ENCODE data around the gene UNC50. TPM values are rescaled to one million over a fixed set of nuclear protein-coding genes. Genes with fewer than 3 reads are reported as not detected.

The UNC50 gene, protein sequence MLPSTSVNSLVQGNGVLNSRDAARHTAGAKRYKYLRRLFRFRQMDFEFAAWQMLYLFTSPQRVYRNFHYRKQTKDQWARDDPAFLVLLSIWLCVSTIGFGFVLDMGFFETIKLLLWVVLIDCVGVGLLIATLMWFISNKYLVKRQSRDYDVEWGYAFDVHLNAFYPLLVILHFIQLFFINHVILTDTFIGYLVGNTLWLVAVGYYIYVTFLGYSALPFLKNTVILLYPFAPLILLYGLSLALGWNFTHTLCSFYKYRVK
- 44.8 TPM for polyA plus RNA-seq (2012; ENCODE audit: insufficient read depth, insufficient read length)

DNA sequence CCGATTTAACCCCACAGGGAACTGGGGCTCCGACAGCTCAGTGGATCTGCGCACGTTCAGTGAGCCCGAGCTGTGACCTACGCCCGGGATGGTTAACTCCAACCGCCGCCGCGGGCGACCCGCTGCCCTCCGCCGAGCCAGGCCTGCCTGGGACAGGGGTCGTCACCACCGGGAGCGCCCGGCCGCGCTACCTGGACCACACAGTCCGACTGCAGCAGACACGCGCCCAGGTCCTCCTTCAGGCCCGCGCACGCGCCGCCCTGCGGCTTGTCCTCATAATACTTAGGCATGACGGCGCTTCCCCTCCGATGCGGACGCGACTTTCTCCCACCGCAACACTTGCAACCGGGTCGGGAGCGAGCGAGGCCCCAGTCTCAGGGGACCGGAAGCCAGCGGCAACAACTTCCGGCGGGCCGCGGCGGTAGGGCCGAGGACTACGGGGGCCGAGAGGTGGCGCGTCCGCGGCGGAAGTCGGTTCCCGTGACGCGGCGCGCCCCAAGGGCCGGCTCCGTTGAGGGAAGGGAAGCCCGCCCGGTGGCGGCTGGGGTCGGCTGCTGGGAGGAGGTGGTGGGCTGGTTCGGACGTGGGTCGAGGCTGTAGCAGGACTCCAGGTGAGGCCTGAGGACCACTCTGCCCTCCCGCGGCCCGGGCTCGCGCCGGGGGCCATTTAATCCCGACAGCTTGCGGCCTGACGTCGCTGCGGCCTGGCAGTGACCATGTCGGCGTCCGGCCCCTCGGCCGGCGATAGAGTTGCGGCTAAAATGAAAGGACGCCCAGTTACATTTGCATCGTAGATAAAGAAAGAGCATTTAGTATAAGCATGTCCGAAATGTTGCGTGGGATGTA is at the start of gene UNC50, which contains the start of gene COA5:
Gene UNC50 (plus strand): TSS at position 474 of the 846 bp plus-strand sequence. CDS start 1,171 bp downstream, outside the sequence.
Gene COA5 (minus strand): TSS at position 397 of the 846 bp plus-strand sequence. CDS start 107 bp downstream, at position 290.
- H3K4me3 ChIP-seq (ENCODE audit: low read length), result peak within 1 kb of the TSS; percentile 94
- DNase-seq (ENCODE audit: low read depth, low spot score), result peak; percentile 89

DNA sequence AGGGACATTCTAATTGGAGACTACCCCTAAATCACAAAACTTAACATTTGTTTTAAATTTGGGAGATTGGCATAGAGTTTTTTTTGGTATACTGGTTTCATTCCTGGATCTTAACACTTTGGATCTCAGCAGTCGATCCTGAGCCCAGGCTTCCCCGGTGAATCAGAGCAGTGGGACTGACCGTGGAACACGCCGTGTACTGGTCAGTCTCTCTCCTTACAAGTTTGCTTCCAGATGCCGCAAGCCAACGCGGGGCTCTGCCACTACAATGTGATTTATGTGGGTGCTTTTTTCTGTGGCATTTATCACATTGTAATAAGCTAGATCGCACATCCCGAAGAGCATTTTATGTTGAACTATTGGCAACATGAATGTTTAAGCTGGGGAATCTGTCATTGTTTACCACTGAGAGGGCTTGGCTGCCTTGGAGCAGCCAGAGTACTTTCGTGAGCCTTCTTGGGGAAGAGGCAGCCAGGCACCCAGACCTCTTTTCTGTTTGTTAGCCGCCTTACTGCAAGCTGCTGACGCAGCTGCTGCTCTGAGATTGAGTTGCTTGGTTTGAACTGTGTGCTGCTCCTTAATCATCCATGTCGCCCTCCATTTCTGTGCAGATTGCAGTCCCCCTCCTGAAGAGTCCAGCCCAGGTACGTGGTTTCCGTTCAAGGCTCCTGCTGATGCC is 49.4 kb upstream of the UNC50 start:
- DNase-seq (ENCODE audit: low read depth, low spot score), result no peak
- H3K4me3 ChIP-seq (ENCODE audit: low read length), result no peak overlapping the region

DNA sequence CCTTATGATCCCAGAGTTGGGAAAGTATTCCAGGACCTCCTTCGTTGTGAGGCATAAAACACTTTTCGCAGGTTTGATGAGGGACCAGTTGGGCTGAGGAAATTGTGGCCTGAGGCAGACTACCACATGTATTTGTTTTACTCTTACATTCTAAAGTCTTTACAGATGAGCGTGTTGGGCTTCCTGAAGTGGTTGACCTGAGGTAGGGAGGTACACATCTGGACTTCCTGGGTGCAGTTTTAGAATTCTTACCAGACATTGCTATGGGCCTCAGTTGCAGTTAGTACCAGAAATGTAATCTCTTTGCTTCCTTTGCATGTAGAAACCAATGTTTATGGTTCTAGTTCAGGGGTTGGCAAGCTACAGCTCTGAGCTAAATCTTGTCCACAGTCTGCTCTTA is 48.8 kb upstream of the UNC50 start:
- DNase-seq (ENCODE audit: low read depth, low spot score), result peak; percentile 42
- H3K4me3 ChIP-seq (ENCODE audit: low read length), result no peak overlapping the region

DNA sequence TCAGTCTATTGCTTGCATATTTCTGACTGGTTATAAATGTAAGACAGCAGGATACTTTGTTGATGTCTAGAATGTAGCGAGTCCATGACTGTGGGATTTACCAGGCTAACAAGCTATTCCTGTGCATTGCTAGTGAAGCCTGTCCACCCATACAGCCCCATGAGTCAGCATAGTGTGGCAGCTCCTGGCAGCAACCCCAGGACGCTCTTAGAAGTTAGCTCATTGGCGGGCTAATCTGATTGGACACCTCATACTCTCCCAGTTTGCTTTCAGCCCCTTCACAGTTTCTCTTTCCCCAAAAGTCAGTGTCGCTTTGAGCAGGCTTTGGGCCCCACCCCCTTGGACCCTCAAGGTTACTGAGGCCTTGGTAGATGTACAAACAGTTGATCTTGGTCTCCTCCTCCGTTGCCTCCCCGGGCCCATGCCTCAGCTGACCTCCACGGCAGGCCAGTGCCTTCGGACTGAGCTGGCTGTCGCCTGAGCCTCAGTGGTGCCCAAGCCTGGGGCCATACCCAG is 48.1 kb upstream of the UNC50 start:
- no peak overlapping the region for H3K4me3 ChIP-seq (ENCODE audit: low read length)
- DNase-seq (ENCODE audit: low read depth, low spot score), result no peak

DNA sequence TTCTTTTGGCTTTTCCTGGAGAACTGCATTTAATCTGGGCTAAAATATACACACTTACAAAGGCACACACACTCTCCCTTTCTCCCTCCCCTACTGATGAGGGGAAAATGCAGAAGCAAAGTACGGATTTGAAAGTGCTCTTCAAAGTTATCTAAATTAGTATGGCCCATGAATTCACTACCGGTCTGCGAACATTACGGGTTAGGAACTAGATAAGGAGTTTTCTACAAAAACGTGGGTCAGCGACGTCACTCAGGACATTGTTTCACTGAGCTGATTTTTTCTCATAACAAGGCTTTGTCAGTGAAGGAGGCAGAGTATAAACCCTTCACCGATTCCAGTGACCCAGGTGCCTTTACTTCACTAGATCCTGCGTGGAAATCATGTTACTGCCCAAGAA is 47.4 kb upstream of the UNC50 start:
- no peak for DNase-seq (ENCODE audit: low read depth, low spot score)
- no peak overlapping the region for H3K4me3 ChIP-seq (ENCODE audit: low read length)

DNA sequence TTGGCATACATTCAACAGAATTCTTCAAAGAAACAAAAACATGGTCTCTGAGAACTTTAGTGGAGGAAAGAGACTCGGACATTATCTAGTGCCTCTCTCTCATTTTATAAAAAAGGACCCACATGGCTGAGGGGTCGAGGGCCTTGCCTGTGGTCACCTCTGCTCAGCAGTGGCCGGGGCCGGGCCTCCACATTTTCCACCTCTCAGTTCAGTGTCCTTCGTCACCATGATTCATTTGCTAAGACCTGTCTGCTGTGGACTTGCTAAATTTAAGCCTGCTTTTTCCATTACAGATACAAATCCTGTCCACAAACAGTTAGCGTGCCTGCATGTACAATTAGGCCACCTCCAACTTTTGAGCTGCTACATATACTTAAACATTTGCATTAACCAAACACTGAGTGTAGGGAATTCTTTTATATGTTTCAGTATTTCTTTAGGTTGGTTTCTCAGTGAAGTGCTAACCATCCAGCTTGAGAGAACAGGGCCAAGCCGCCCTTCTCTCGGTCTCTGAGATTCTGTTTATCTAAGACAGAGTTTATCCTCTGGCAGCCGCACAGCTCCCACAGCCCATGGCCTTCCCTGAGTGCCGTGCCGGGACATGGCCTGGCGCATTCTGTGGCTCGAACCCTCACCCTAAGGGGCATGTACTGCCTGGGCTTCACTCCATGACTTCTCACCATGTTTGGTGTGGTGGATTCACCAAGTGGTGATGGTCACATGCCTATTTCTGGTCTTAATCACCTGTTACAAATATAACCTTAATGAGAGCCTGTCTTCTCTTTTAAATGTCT is 46.3 kb upstream of the UNC50 start:
- no peak for DNase-seq (ENCODE audit: low read depth, low spot score)
- no peak overlapping the region for H3K4me3 ChIP-seq (ENCODE audit: low read length)

DNA sequence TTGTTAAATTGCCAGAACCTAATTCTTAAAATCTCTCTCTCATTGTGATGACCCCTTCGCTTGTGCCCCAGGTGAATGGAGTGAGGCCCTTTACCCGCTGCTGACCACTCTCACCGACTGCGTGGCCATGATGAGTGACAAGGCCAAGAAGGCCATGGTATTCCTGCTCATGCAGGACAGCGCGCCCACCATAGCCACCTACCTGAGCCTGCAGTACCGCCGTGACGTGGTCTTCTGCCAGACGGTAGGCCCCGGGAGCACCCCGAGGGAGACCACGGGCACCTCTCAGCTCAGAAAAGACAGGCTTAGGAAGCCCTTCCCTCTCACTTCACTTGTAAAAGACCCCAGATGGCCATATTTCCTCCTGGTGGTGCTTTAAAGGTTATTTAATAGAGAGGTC is 45.0 kb upstream of the UNC50 start:
- no peak overlapping the region for H3K4me3 ChIP-seq (ENCODE audit: low read length)
- no peak for DNase-seq (ENCODE audit: low read depth, low spot score)

DNA sequence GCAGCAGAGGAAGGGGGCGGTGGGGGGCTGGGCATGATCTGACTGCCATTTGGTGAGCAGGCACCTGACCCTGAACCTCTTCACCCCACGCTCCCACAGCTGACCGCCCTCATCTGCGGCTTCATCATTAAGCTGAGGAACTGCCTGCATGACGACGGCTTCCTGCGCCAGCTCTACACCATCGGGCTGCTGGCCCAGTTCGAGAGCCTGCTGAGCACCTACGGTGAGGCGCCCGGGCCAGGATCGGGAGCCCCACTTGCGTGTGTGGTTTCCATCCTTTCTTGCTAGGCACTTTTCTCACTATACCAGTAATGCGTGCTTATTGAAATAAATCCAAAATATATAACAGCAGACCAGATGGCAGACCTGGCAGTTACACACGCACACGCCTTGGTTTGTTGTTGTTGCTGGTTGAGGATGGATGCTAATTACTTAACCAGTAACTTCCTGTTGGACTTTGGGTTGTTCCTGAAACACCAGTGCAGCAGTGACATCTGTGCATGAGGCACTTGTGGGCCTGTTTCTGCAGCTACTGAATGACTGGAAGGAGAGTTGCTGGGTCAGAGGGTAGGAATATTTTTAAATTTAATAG is 43.8 kb upstream of the UNC50 start:
- peak; percentile 58 for DNase-seq (ENCODE audit: low read depth, low spot score)

DNA sequence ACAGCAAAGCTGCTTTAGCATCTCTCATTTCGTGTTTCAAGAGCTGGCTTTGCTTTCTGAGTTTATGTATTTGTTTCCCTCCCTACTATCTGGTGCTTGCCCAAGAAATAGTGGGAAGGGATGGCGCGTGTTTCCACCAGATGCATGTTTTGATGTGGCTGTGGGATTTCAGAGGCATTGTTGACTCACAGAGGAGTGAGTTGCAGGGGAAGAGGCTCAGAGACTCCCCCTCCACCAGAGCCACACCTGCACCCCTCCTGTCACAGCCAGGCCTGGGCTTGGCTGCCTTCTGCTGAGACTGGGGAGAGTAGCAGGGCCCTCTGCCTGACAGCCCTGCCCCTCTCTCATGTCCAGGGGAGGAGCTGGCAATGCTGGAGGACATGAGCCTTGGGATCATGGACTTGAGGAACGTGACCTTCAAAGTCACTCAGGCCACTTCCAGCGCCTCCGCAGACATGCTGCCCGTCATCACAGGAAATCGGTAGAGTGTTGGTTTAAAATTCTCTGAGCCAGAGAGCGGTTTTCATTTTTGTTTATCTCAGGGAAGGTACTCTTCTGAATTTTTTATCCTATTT is 43.0 kb upstream of the UNC50 start:
- DNase-seq (ENCODE audit: low read depth, low spot score), result peak; percentile 88
- H3K4me3 ChIP-seq (ENCODE audit: low read length), result no peak overlapping the region; the same call in 1 of the 2 replicates

More for the DNA sequence above, 43.8 kb upstream of the UNC50 start:
- H3K4me3 ChIP-seq (ENCODE audit: low read length), result no peak overlapping the region

DNA sequence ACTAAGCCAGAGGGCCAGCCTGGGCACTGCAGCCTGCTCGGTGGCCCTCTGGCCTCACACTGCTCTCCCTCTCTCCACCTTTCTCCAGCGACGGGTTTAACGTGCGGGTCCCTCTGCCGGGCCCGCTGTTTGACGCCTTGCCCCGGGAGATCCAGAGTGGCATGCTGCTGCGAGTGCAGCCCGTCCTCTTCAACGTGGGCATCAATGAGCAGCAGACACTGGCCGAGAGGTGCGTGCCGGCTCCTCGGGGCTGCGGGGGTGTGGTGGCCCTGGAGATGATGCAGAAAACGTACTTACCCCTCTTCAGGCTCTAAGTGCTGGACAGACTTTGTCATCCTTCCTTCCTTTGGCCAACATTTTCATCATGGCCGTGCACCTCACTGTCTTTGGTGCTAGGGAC is 42.4 kb upstream of the UNC50 start:
- DNase-seq (ENCODE audit: low read depth, low spot score), result no peak
- H3K4me3 ChIP-seq (ENCODE audit: low read length), result no peak overlapping the region

DNA sequence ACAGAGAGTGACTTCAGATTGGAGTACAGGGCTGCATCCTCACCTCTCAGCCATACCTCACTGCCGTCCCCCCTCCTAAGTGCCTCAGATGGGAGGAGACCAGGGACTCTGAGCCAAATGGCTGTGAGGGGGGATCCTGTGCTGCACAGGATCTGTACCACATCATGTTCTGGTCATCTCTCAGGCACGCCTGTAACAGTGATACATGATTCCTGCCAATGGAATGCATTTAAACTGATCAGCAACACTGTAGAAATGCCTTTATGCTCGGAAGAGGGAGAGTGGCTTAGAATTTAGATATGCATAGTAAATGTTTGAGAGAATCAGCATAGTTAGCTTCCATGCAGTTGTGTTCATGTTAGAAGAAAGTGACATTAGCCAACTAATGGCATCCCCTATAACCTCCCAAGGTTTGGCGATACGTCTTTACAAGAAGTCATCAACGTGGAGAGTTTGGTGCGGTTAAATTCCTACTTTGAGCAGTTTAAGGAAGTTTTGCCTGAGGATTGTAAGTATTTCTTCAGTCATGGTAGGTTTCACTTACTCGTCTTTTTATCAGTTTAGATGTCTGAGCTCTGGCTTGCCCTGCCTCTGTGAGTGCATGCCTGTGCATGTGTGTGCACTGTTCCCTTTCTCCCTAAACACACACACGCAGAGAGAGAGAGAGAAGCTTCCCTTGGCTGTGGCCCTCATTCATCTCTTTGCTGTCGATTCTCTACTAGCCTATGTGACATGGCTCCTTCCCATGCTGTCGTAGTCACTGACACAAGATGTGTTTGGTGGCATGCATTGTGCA is 40.0 kb upstream of the UNC50 start:
- DNase-seq (ENCODE audit: low read depth, low spot score), result no peak
- no peak overlapping the region for H3K4me3 ChIP-seq (ENCODE audit: low read length)

DNA sequence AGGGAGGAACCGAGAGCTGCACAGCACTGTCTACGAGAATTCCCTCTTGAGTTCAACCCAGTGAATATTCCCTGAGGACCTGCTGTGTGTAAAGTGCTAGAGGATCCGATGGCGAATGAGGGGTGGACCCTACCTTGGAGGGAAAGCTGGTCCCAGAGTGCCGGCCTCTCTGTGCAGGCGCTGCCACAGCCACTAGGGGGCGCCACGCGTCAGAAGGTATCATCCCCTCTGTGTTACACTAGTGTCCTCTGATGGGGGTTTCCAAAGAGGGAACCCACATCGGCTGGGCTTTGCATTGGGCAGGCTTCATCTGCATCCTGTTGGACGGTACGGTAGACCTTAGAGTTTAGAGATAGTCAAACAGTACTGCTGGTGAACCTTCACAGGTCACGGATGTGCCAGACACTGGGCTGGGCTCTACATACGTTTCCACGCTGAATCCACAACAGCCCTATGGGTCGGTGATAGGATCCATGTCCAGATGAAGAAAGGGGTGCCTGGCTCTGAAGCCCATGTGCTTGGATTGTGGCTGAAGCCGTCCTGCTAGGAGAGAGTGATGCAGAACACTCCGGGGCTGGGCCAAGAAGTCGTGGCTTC is 39.1 kb upstream of the UNC50 start:
- no peak for DNase-seq (ENCODE audit: low read depth, low spot score)
- no peak overlapping the region for H3K4me3 ChIP-seq (ENCODE audit: low read length)

DNA sequence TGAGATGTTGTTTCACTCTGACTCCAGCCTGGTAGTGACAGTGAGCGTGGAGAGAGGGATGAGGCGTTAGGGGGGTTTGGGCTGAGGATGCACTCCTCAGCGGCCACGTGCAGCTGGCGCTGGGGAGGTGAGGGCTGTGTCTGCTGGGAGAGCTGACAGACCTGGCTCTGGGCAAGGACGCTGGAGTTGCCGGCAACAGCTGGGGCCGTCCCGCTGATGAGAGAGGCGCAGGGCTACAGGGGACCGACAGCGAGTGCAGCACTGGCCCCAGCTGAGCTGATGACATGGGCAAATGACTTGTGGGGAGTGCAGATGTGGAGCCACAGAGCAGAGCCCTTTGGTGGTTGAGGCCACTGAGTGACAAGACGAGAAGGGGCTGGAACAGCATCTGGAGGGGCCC is 38.5 kb upstream of the UNC50 start:
- no peak for DNase-seq (ENCODE audit: low read depth, low spot score)
- H3K4me3 ChIP-seq (ENCODE audit: low read length), result no peak overlapping the region

DNA sequence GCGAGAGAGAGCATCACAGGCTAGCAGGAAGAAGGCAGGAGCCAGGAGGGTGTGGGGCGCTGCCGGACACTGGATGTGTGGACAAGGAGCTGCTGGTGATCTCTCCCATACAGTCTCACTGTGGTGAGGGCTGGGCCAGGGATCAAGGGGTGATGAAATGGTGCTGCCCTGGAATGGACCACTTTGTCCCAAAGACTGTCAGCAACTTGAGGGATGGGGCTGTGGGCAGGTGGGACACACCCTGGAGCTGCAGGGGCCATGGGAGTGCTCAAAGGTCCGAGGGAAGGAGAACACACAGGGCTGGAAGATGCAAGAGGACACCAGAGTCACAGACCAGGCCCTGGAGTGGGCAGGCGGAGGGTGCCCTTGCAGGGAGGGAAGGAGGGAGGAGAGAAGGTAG is 38.0 kb upstream of the UNC50 start:
- no peak overlapping the region for H3K4me3 ChIP-seq (ENCODE audit: low read length)
- DNase-seq (ENCODE audit: low read depth, low spot score), result no peak

DNA sequence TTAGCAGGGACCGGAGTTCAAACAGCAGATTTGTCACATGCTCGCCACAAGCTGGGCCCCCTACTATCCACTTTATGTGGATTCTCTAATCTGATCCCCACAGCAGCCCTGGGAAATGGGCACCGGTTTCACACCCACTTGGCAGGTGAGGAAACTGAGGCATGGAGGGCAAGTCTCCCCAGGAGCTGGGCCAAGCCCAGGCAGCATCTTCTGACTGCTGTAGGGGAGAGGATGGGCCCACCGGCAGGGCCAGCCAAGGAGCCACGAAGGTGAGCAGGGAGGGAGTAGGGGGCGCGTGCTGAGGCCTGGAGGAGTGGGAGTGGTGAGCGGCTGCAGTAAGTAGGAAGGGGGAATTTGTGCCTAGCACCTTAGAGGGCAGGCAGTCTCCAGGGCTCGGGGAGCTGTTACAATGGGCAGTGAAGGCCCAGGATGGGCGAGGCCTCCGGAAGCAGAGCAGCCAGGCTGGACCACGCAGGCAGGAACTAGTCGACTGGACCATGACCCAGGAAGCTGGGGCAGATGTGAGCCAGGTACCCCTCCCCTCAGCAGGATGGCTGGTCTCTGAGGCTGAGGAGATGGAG is 37.2 kb upstream of the UNC50 start:
- no peak for DNase-seq (ENCODE audit: low read depth, low spot score)
- no peak overlapping the region for H3K4me3 ChIP-seq (ENCODE audit: low read length)

DNA sequence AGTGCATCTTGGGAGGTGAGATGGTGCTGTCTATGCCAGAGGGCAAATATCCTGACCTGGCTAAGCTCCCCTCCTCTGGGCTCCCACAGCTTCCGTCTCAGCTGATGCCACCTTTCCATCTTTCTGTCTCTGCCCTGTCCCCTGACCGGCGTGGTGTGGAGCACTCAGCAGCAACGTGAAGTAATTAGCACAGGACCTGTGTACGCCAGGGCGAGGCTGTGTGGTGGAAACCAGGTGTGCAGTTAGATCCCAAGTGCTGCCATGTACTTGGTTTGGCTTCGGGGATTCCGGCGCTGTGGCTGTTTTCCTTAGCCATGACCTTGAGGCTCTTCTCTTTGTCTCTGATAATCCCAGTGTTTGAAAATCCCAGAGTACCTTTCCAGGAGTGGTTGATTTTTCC is 36.6 kb upstream of the UNC50 start:
- H3K4me3 ChIP-seq (ENCODE audit: low read length), result no peak overlapping the region
- DNase-seq (ENCODE audit: low read depth, low spot score), result no peak

DNA sequence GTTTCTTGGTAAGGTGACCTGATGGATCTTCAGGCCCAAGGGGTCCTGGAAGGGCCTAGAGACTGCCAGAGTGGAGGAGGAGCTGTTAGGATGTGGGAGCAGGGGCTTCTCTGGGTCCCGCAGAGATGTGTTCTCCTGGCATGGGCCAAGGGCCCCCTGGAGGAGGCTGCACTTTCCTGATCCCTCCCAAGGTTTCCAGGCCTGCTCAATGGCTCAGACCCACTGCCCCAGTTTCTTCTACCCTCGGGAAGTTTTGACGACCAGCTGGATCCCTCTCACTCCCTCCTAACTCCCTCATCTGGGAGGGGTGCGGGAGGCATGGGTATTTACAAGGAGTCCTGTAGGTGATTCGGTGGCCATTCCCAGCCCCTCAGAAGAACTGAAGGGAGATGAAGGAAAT is 36.2 kb upstream of the UNC50 start:
- no peak for DNase-seq (ENCODE audit: low read depth, low spot score)
- H3K4me3 ChIP-seq (ENCODE audit: low read length), result no peak overlapping the region

Data from Jurkat, Clone E6-1 (cell line).